Subcutaneous abdominal adipose tissue (tissue), 5 donors: ENCODE measurements around the gene PPP6R3.
A peak's percentile ranks its signal among the peaks of the same experiment; 100 is the strongest.

ENCODE experiments used
- H3K27ac ChIP-seq: one replicate; pipeline ENCODE4 v1.7.0; 2013; ENCODE audit warnings: low read depth, mild to moderate bottlenecking, inconsistent platforms, low read length, moderate library complexity
- H3K27me3 ChIP-seq, 5 donors: one replicate each; pipeline ENCODE4 v1.7.0; 2013; ENCODE audit warnings: low read length in 5 of 5, inconsistent platforms in 1 of 5; ENCODE audit not compliant: control insufficient read depth in 5 of 5, insufficient read depth in 4 of 5
- H3K36me3 ChIP-seq, 5 donors: one replicate each; pipeline ENCODE4 v1.7.0; 2013; ENCODE audit warnings: low read length in 5 of 5; ENCODE audit not compliant: control insufficient read depth in 5 of 5, insufficient read depth in 5 of 5
- H3K4me1 ChIP-seq, 5 donors: one replicate each; pipeline ENCODE4 v1.7.0; 2013; ENCODE audit warnings: low read length in 5 of 5, mild to moderate bottlenecking in 3 of 5, moderate library complexity in 1 of 5; ENCODE audit not compliant: control insufficient read depth in 5 of 5, insufficient read depth in 5 of 5
- H3K4me3 ChIP-seq, 5 donors: one replicate each; pipeline ENCODE4 v1.7.0; 2013; ENCODE audit warnings: low read length in 5 of 5, low read depth in 1 of 5
- H3K9ac ChIP-seq, 5 donors: one replicate each; pipeline ENCODE4 v1.7.0; 2013; ENCODE audit warnings: low read length in 5 of 5, mild to moderate bottlenecking in 4 of 5, moderate library complexity in 3 of 5
- H3K9me3 ChIP-seq, 5 donors: one replicate each; pipeline ENCODE4 v1.7.0; 2013; ENCODE audit warnings: low read length in 5 of 5; ENCODE audit not compliant: control insufficient read depth in 5 of 5
- donor health status: healthy.
- donor health status: healthy.
- donor health status: healthy.
- donor health status: healthy.
- donor health status: healthy.

PPP6R3 gene

GRCh38 chr11:68542617-68543016 is 82.1 kb downstream of the PPP6R3 start:
- peaks cover 0 to 15% (median 11%) of the 10 kb centered on the region in 5 donors for H3K4me1 ChIP-seq
- H3K9me3 ChIP-seq = no peaks in the 10 kb centered on the region
- no peak overlapping the region for H3K4me3 ChIP-seq
- peak overlapping the region; percentile 54 for H3K27ac ChIP-seq
- peaks cover 24 to 60% (median 39%) of the 10 kb centered on the region in 5 donors for H3K36me3 ChIP-seq
- no peaks in the 10 kb centered on the region for H3K27me3 ChIP-seq
- H3K9ac ChIP-seq = no peak overlapping the region

- peaks cover 14 to 54% (median 39%) of the 10 kb centered on the region in 5 donors for H3K36me3 ChIP-seq
Observed at GRCh38 chr11:68543594-68543993, 83.0 kb downstream of the PPP6R3 start.

GRCh38 chr11:68545347-68545746 is 84.8 kb downstream of the PPP6R3 start:
- Histone ChIP-seq H3K9me3 (no peaks in the 10 kb centered on the region), H3K36me3 (peaks cover 14 to 50% (median 29%) of the 10 kb centered on the region in 5 donors), H3K27ac (no peak overlapping the region), H3K4me1 (peaks cover 4 to 27% (median 18%) of the 10 kb centered on the region in 5 donors), H3K27me3 (no peaks in the 10 kb centered on the region), H3K9ac (no peak overlapping the region), H3K4me3 (no peak overlapping the region)

More at GRCh38 chr11:68543594-68543993, 83.0 kb downstream of the PPP6R3 start:
- no peak overlapping the region for H3K4me3 ChIP-seq
- no peaks in the 10 kb centered on the region for H3K27me3 ChIP-seq
- peak overlapping the region; percentile 54 for H3K27ac ChIP-seq
- H3K9ac ChIP-seq = no peak overlapping the region
- peaks cover 0 to 15% (median 11%) of the 10 kb centered on the region in 5 donors for H3K4me1 ChIP-seq
- no peaks in the 10 kb centered on the region for H3K9me3 ChIP-seq

- no peaks in the 10 kb centered on the region for H3K27me3 ChIP-seq
- no peaks in the 10 kb centered on the region for H3K9me3 ChIP-seq
- peaks cover 14 to 48% (median 29%) of the 10 kb centered on the region in 5 donors for H3K36me3 ChIP-seq
- peaks cover 4 to 32% (median 23%) of the 10 kb centered on the region in 5 donors for H3K4me1 ChIP-seq
- no peak overlapping the region for H3K4me3 ChIP-seq
- no peak overlapping the region for H3K9ac ChIP-seq
- no peak overlapping the region for H3K27ac ChIP-seq
Observed at GRCh38 chr11:68545796-68546195, 85.2 kb downstream of the PPP6R3 start.

GRCh38 chr11:68546555-68546954 is 86.0 kb downstream of the PPP6R3 start:
- Histone ChIP-seq H3K9ac (no peak overlapping the region), H3K4me1 (peaks cover 4 to 33% (median 25%) of the 10 kb centered on the region in 5 donors), H3K4me3 (no peak overlapping the region), H3K27ac (no peak overlapping the region), H3K9me3 (no peaks in the 10 kb centered on the region), H3K27me3 (no peaks in the 10 kb centered on the region), H3K36me3 (peaks cover 19 to 42% (median 23%) of the 10 kb centered on the region in 5 donors)

GRCh38 chr11:68549789-68550484 is 89.4 kb downstream of the PPP6R3 start:
- peak overlapping the region; percentile 56 for H3K27ac ChIP-seq
- H3K27me3 ChIP-seq = no peaks in the 10 kb centered on the region
- no peaks in the 10 kb centered on the region for H3K9me3 ChIP-seq
- peaks cover 24 to 60% (median 35%) of the 10 kb centered on the region in 5 donors for H3K36me3 ChIP-seq
- H3K9ac ChIP-seq = peak overlapping the region in 4 of 5 donors; percentile 2 to 39 (median 37)
- peaks cover 4 to 34% (median 20%) of the 10 kb centered on the region in 5 donors for H3K4me1 ChIP-seq
- H3K4me3 ChIP-seq = peak overlapping the region in 1 of 5 donors; percentile 0

GRCh38 chr11:68550485-68550817 is 89.9 kb downstream of the PPP6R3 start:
- peak overlapping the region; percentile 56 for H3K27ac ChIP-seq
- H3K9me3 ChIP-seq = no peaks in the 10 kb centered on the region
- H3K9ac ChIP-seq = peak overlapping the region in 2 of 5 donors; percentile 9 to 35
- peaks cover 25 to 58% (median 32%) of the 10 kb centered on the region in 5 donors for H3K36me3 ChIP-seq
- H3K4me3 ChIP-seq = peak overlapping the region in 1 of 5 donors; percentile 0
- no peaks in the 10 kb centered on the region for H3K27me3 ChIP-seq
- peaks cover 4 to 34% (median 20%) of the 10 kb centered on the region in 5 donors for H3K4me1 ChIP-seq

- Histone ChIP-seq H3K27ac (no peak overlapping the region), H3K9ac (no peak overlapping the region), H3K9me3 (no peaks in the 10 kb centered on the region), H3K4me3 (no peak overlapping the region), H3K36me3 (peaks cover 22 to 53% (median 28%) of the 10 kb centered on the region in 5 donors), H3K4me1 (peaks cover 4 to 34% (median 20%) of the 10 kb centered on the region in 5 donors), H3K27me3 (no peaks in the 10 kb centered on the region)
Observed at GRCh38 chr11:68551223-68551622, 90.7 kb downstream of the PPP6R3 start.

- Histone ChIP-seq H3K36me3 (peaks cover 20 to 48% (median 30%) of the 10 kb centered on the region in 5 donors), H3K9me3 (no peaks in the 10 kb centered on the region), H3K27me3 (no peaks in the 10 kb centered on the region), H3K4me1 (peaks cover 4 to 28% (median 17%) of the 10 kb centered on the region in 5 donors), H3K9ac (no peak overlapping the region), H3K27ac (no peak overlapping the region), H3K4me3 (no peak overlapping the region)
Observed at GRCh38 chr11:68551777-68552176, 91.2 kb downstream of the PPP6R3 start.

GRCh38 chr11:68552542-68552941 is 92.0 kb downstream of the PPP6R3 start:
- Histone ChIP-seq H3K4me1 (peaks cover 4 to 25% (median 17%) of the 10 kb centered on the region in 5 donors), H3K27me3 (no peaks in the 10 kb centered on the region), H3K9me3 (no peaks in the 10 kb centered on the region), H3K9ac (no peak overlapping the region), H3K36me3 (peaks cover 20 to 49% (median 36%) of the 10 kb centered on the region in 5 donors), H3K4me3 (no peak overlapping the region), H3K27ac (no peak overlapping the region)
